Pancreas (tissue), 10 donors: ENCODE data around the gene COQ8B. TPM values are rescaled to one million over a fixed set of nuclear protein-coding genes. Genes with fewer than 3 reads are reported as not detected.
"Not testable (repeated sequence)": the region's sequence is repeated elsewhere in the genome, so short reads cannot be mapped to it uniquely, and the experiment has no call there.

ENCODE experiments used
- ATAC-seq, 4 donors: fragments of 200-7000 bp; cut with Tn5 transposase; one replicate each; pipeline versions ENCODE4 v1.8.0 to v1.9.1; 2020; ENCODE audit warnings: mild to moderate bottlenecking in 4 of 4, moderate library complexity in 4 of 4
- DNase-seq, 6 donors: peaks; one replicate each; pipeline ENCODE4 v3.0.0-alpha.2; 2020
- FAIRE-seq: peaks from 2 replicates; lab custom pipeline; 2012; peaks lifted over from hg19 to GRCh38; lab: Jason Lieb, UNC
- H3K27ac ChIP-seq, 4 donors: fragments of 200-600 bp; sonication (generic); 1 replicate in 3 of 4; 2 replicates in 1 of 4; pipeline versions ENCODE4 v1.5.0 to v1.8.0; 2020
- H3K27me3 ChIP-seq, 4 donors: fragments of 200-600 bp; one replicate each; pipeline ENCODE4 v1.8.0; 2021
- H3K36me3 ChIP-seq, 3 donors: fragments of 200-600 bp; sonication (generic) in 1 of 3; one replicate each; pipeline versions ENCODE4 v1.5.0 to v1.8.0; 2020 to 2021
- H3K4me1 ChIP-seq, 3 donors: fragments of 200-600 bp; one replicate each; pipeline ENCODE4 v1.8.0; 2021
- H3K4me3 ChIP-seq, 4 donors: fragments of 200-600 bp; sonication (generic) in 2 of 4; one replicate each; pipeline versions ENCODE4 v1.5.0 to v1.8.0; 2020 to 2021
- H3K9me3 ChIP-seq, 4 donors: fragments of 200-600 bp; one replicate each; pipeline ENCODE4 v1.8.0; 2021
- CTCF ChIP-seq, 4 donors: fragments of 200-600 bp; sonication (generic) in 3 of 4; IDR thresholded peaks; one replicate each; pipeline versions ENCODE4 v1.5.0 to v1.8.0; 2021; ENCODE audit warnings: antibody characterized with exemption in 4 of 4
- WGBS, 2 donors: extraction: QIAGEN DNeasy Blood & Tissue Kit; methylation state at CpG; one replicate each; pipeline ENCODE4 v1.1.7; 2013; 5-methylcytosine and 5-hydroxymethylcytosine counted together
- intact Hi-C, 3 donors: fragments of 100-400 bp; cut with DNase I; formaldehyde crosslinking; loops; one replicate each; pipeline versions ENCODE4 v1.11.1 to v1.14.2; 2022
- polyA plus RNA-seq, 2 donors: library from polyadenylated mRNA; stranded (reverse); fragments of 200-250 nt; gene quantifications; one replicate each; pipeline ENCODE4 v1.2.3, GENCODE V29; 2013
- total RNA-seq, 6 donors: library from RNA; stranded (reverse); fragmentation: NEBNext Ultra II Directional in 4 of 6; extraction: Animal tissue kit (Norgen Biotek cat#: 25700) in 4 of 6; gene quantifications; one replicate each; pipeline versions ENCODE4 v1.2.1 to v1.2.4, GENCODE V29; 2021 to 2023
- donor health status: healthy with polysubstance abuse.
- donor health status: DM: no; HTN: no; CAD: no; lungs with moderate emphysema.
- donor health status: DM: no; HTN: no; CAD: no.
- donor health status: control.
- donor health status: control.
- donor health status: Bipolar disorder and iron deficiency.
- donor health status: DM: yes; HTN: yes; CAD: no.
- donor health status: DM: no; HTN: no; CAD: no.
- donor health status: DM: no; HTN: no; CAD: no.
- donor health status: DM: yes; HTN: yes; CAD: no.

The COQ8B gene
- total and polyA plus RNA-seq, 8 donors: 12.7 to 44.2 (median 18.0) TPM

- peaks cover 6 to 84% (median 34%) of the 10 kb centered on the region in 3 donors for H3K36me3 ChIP-seq
- no peak for FAIRE-seq
These were observed 16.5 kb upstream of the COQ8B start for GRCh38 chr19:40733149-40733548.

GRCh38 chr19:40732304-40732703 lies 15.6 kb upstream of the COQ8B start:
- ATAC-seq: not testable (repeated sequence)

More at GRCh38 chr19:40733149-40733548, 16.5 kb upstream of the COQ8B start:
- Histone ChIP-seq H3K4me3 (no peak overlapping the region), H3K27ac (no peak overlapping the region), H3K4me1 (no peaks in the 10 kb centered on the region), H3K27me3 (no peaks in the 10 kb centered on the region), H3K9me3 (no peaks in the 10 kb centered on the region)
- DNase-seq: no peak
- 91 to 92% methylated on average over 13 of the region's 13 CpGs for WGBS, 2 donors
- intact Hi-C loops: no loop called here
- no peak for ATAC-seq
- no peak for TF ChIP-seq CTCF (IDR thresholded peaks at IDR 0.05)

GRCh38 chr19:40730065-40730464 lies 13.4 kb upstream of the COQ8B start:
- intact Hi-C loops, H3K27me3 ChIP-seq, ATAC-seq, H3K27ac ChIP-seq, DNase-seq, FAIRE-seq, H3K9me3 ChIP-seq, H3K4me3 ChIP-seq, H3K4me1 ChIP-seq: not testable (repeated sequence)
- WGBS, 2 donors: 88 to 94% methylated on average over 5 of the region's 5 CpGs
- peaks cover 6 to 90% (median 26%) of the 10 kb centered on the region in 3 donors for H3K36me3 ChIP-seq

More at GRCh38 chr19:40732304-40732703, 15.6 kb upstream of the COQ8B start:
- H3K27me3 ChIP-seq, intact Hi-C loops, DNase-seq, H3K27ac ChIP-seq, FAIRE-seq, H3K9me3 ChIP-seq, H3K4me3 ChIP-seq, H3K4me1 ChIP-seq: not testable (repeated sequence)
- peaks cover 6 to 88% (median 31%) of the 10 kb centered on the region in 3 donors for H3K36me3 ChIP-seq
- 96% methylated on average over 16 of the region's 16 CpGs for WGBS, 2 donors

- no peak for ATAC-seq
- Histone ChIP-seq H3K36me3 (peaks cover 0 to 55% (median 18%) of the 10 kb centered on the region in 3 donors), H3K4me1 (peaks cover 0 to 10% (median 0%) of the 10 kb centered on the region in 3 donors), H3K27ac (no peak overlapping the region), H3K27me3 (no peaks in the 10 kb centered on the region), H3K4me3 (no peak overlapping the region), H3K9me3 (no peaks in the 10 kb centered on the region)
- FAIRE-seq: no peak
- no peak for TF ChIP-seq CTCF (IDR thresholded peaks at IDR 0.05)
- 96 to 99% methylated on average over 4 of the region's 4 CpGs for WGBS, 2 donors
- DNase-seq: no peak
- intact Hi-C loops: no loop called here
These were observed 9.6 kb upstream of the COQ8B start for GRCh38 chr19:40726279-40726678.

GRCh38 chr19:40724855-40725254 lies 8.2 kb upstream of the COQ8B start:
- intact Hi-C loops: no loop called here
- DNase-seq (no peak), FAIRE-seq (no peak), ATAC-seq (no peak)
- H3K9me3 ChIP-seq: no peaks in the 10 kb centered on the region
- TF ChIP-seq CTCF (IDR thresholded peaks at IDR 0.05): no peak
- peaks cover 0 to 41% (median 5%) of the 10 kb centered on the region in 3 donors for H3K36me3 ChIP-seq
- peaks cover 13 to 24% (median 13%) of the 10 kb centered on the region in 3 donors for H3K4me1 ChIP-seq
- WGBS, 2 donors: 90 to 100% methylated on average over 3 of the region's 3 CpGs
- no peak overlapping the region for H3K4me3 ChIP-seq
- H3K27ac ChIP-seq: no peak overlapping the region
- no peaks in the 10 kb centered on the region for H3K27me3 ChIP-seq

GRCh38 chr19:40724315-40724714 lies 7.6 kb upstream of the COQ8B start:
- H3K27me3 ChIP-seq: no peaks in the 10 kb centered on the region
- H3K9me3 ChIP-seq: no peaks in the 10 kb centered on the region
- H3K4me1 ChIP-seq: peaks cover 16 to 26% (median 17%) of the 10 kb centered on the region in 3 donors
- DNase-seq (no peak), ATAC-seq (no peak), FAIRE-seq (no peak)
- intact Hi-C loops: no loop called here
- H3K27ac ChIP-seq: no peak overlapping the region
- WGBS, 2 donors: 91 to 96% methylated on average over 4 of the region's 4 CpGs
- peaks cover 0 to 35% (median 5%) of the 10 kb centered on the region in 3 donors for H3K36me3 ChIP-seq
- no peak overlapping the region for H3K4me3 ChIP-seq
- TF ChIP-seq CTCF (IDR thresholded peaks at IDR 0.05): no peak
